Measurements from ENCODE around the gene CAMTA1. TPM values are rescaled to one million over a fixed set of nuclear protein-coding genes. Genes with fewer than 3 reads are reported as not detected.

The CAMTA1 gene
- total RNA-seq, 1 experiment from 2014 or later = 50.3 TPM

DNA sequence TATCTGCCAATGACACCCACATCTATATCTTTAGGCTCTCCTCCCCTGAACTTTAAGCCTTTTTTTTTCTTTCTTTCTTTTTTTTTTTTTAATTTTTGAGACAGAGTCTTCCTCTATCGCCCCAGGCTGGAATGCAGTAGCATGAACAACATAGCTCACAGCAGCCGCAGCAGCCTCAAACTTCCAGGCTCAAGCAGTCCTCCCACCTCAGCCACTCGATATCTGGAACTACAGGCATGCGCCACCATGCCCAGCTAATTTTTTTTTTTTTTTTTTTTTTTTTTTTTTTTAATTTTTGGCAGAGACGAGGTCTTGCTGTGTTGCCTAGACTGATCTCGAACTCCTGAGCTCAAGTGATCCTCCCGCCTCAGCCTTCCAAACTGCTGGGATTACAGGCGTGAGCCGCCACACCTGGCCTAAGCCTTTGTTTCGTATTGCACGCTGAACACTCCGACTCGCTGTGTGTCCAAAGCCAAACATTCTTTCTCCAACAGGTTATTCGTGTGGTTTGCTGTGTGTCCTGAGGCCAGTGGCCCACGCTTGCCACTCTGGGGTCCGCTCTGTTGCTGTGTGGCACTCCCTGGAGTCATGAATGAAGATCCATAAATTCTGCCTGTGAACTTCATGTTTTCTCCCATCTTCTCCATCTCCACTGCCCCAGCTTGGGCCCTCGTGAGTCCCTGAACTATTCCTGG is 119.4 kb downstream of the CAMTA1 start:
- CTCF ChIA-PET = interaction anchor here (0.6 kb wide), 1 partner anchor 138 kb away, joined by 3 read pairs; no protein-coding TSS in a partner anchor

DNA sequence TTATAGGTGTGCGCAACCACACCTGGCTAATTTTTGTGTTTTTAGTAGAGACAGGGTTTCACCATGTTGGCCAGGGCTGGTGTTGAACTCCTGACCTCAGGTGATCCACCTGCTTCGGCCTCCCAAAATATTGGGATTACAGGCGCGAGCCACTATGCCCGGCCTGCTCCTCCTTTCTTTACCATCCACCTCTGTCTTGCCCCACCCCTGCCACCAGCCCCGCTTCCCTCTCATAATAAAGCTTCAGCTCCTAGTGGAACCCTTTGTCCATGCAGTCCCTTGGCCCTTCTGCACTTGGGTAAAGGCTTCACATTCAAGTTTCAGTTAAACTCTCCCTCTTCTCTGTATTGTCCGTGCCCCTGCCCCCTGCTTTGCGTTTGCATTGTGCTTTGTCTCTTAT is 120.1 kb downstream of the CAMTA1 start:
- Mint-ChIP-seq H3K4me3 (ENCODE audit: low read depth, unreplicated experiment) (no peak overlapping the region), H3K27ac (ENCODE audit: unreplicated experiment) (peak overlapping the region; percentile 4), H3K27me3 (ENCODE audit: unreplicated experiment) (no peaks in the 10 kb centered on the region), H3K9me3 (ENCODE audit: low read depth, unreplicated experiment) (no peaks in the 10 kb centered on the region), H3K36me3 (ENCODE audit: insufficient read depth, unreplicated experiment) (peaks cover 7% of the 10 kb centered on the region), H3K4me1 (ENCODE audit: low read depth, unreplicated experiment) (no peaks in the 10 kb centered on the region)
- no peak for DNase-seq
- no TSS peak for BruUV-seq (replicated peaks)
- intact Hi-C loops (cut with micrococcal nuclease; ENCODE audit: unreplicated experiment) = no loop called here
- no peak for TF ChIP-seq CTCF (IDR thresholded peaks at IDR 0.05; ENCODE audit: unreplicated experiment)
- CTCF ChIA-PET = no interaction called here

More for the DNA sequence above, 119.4 kb downstream of the CAMTA1 start:
- no peaks in the 10 kb centered on the region for H3K4me1 Mint-ChIP-seq (ENCODE audit: low read depth, unreplicated experiment)
- no peaks in the 10 kb centered on the region for H3K9me3 Mint-ChIP-seq (ENCODE audit: low read depth, unreplicated experiment)
- no peak for TF ChIP-seq CTCF (IDR thresholded peaks at IDR 0.05; ENCODE audit: unreplicated experiment)
- H3K36me3 Mint-ChIP-seq (ENCODE audit: insufficient read depth, unreplicated experiment) = peaks cover 7% of the 10 kb centered on the region
- no peak overlapping the region for H3K27ac Mint-ChIP-seq (ENCODE audit: unreplicated experiment)
- no peak overlapping the region for H3K4me3 Mint-ChIP-seq (ENCODE audit: low read depth, unreplicated experiment)
- intact Hi-C loops (cut with micrococcal nuclease; ENCODE audit: unreplicated experiment) = no loop called here
- H3K27me3 Mint-ChIP-seq (ENCODE audit: unreplicated experiment) = no peaks in the 10 kb centered on the region
- BruUV-seq (replicated peaks) = no TSS peak
- DNase-seq = no peak

DNA sequence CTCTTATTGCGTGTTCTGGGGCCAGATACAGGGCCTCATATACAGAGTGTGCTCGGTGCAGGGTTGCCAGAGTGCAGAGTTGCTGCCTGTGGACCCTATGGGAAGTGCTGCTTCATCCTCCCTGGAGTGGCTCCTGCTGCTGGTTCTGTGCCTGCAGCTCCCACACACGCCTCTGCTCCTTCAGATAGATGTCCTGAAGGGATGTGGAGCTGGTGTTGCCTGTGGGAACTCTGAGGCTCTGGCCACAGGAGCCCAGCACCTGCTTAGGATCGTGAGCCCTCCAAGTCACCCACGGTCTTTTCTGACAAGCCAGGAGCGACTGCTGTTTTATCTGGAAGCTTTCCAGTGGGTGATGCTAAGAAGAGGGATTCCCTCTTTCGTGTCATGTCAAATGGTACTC is 120.5 kb downstream of the CAMTA1 start:
- Mint-ChIP-seq H3K9me3 (ENCODE audit: low read depth, unreplicated experiment) (no peaks in the 10 kb centered on the region), H3K4me3 (ENCODE audit: low read depth, unreplicated experiment) (no peak overlapping the region), H3K27me3 (ENCODE audit: unreplicated experiment) (no peaks in the 10 kb centered on the region), H3K27ac (ENCODE audit: unreplicated experiment) (peak overlapping the region; percentile 4), H3K36me3 (ENCODE audit: insufficient read depth, unreplicated experiment) (peaks cover 7% of the 10 kb centered on the region), H3K4me1 (ENCODE audit: low read depth, unreplicated experiment) (no peaks in the 10 kb centered on the region)
- no peak for DNase-seq
- intact Hi-C loops (cut with micrococcal nuclease; ENCODE audit: unreplicated experiment) = no loop called here
- CTCF ChIA-PET = no interaction called here
- BruUV-seq (replicated peaks) = no TSS peak
- no peak for TF ChIP-seq CTCF (IDR thresholded peaks at IDR 0.05; ENCODE audit: unreplicated experiment)

DNA sequence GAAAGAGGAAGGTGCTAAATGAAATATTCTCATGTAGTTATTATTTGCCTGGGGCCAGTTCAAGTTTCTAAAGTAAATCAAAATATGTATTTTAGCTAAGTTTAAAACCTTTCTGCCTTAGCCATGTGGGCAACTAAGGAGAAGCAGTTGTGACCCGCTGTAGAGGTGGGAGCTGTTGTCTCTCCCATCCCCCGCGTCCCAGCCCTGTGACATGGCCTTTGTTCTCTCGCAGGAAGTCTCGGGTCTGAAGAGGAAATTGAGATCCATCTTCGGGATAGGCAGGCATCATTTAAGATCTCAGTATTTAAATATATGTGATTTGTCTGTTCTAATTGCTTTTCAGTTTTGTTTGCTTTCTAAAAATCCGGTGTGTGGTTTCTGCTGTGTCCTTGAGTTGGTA is 121.5 kb downstream of the CAMTA1 start:
- DNase-seq = no peak
- H3K4me3 Mint-ChIP-seq (ENCODE audit: low read depth, unreplicated experiment) = no peak overlapping the region
- CTCF ChIA-PET = no interaction called here
- no peak overlapping the region for H3K27ac Mint-ChIP-seq (ENCODE audit: unreplicated experiment)
- TF ChIP-seq CTCF (IDR thresholded peaks at IDR 0.05; ENCODE audit: unreplicated experiment) = no peak
- no TSS peak for BruUV-seq (replicated peaks)
- H3K27me3 Mint-ChIP-seq (ENCODE audit: unreplicated experiment) = no peaks in the 10 kb centered on the region
- no peaks in the 10 kb centered on the region for H3K4me1 Mint-ChIP-seq (ENCODE audit: low read depth, unreplicated experiment)
- H3K9me3 Mint-ChIP-seq (ENCODE audit: low read depth, unreplicated experiment) = no peaks in the 10 kb centered on the region
- H3K36me3 Mint-ChIP-seq (ENCODE audit: insufficient read depth, unreplicated experiment) = peaks cover 7% of the 10 kb centered on the region
- intact Hi-C loops (cut with micrococcal nuclease; ENCODE audit: unreplicated experiment) = no loop called here
